DND-41 (cell line): Measurements from ENCODE around the gene TMEM242.

Source experiments
- CTCF ChIP-seq: IDR thresholded peaks from 2 replicates; pipeline ENCODE4 v1.5.1; 2012; ENCODE audit warnings: borderline replicate concordance, low read length, moderate library complexity, mild to moderate bottlenecking; ENCODE audit not compliant: poor library complexity, severe bottlenecking; ENCODE audit errors: extremely low read depth
- EZH2 ChIP-seq: IDR thresholded peaks from 3 replicates; pipeline ENCODE4 v1.6.1; 2012; ENCODE audit warnings: borderline replicate concordance, low read depth, mild to moderate bottlenecking, moderate library complexity, low read length, inconsistent platforms; ENCODE audit not compliant: severe bottlenecking

DNA sequence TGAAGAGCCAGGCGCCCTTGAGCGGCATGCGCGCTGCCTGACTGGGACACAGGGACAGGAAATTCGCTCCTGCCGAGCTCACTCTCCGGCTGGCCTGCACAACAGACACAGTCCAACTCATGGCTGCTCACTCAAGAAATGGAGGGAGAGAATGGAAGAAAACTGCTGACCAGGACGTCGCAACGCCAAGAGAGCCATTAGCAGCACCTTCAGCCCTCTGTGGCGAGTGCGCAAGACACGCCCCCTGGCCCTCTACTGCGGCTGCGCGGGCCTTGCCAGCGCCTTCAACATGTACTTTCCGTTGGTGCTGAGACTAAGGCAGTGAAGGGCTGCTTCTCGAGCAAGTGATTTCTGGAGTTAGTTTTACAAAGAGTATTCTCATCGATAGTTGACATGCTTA is 23.3 kb downstream of the TMEM242 start:
- TF ChIP-seq EZH2 (no peak), CTCF (no peak)
